Bronchus fibroblast of lung (primary cell): Measurements from ENCODE around the gene SEPTIN7. TPM values are rescaled to one million over a fixed set of nuclear protein-coding genes. Genes with fewer than 3 reads are reported as not detected.

Experiments used
- total RNA-seq: library from RNA; depleted of rRNA; stranded (reverse); fragments of >200 nt; gene quantifications from 2 replicates; pipeline ENCODE4 v1.2.3, GENCODE V29; 2015

The SEPTIN7 gene
- total RNA-seq = 91.7 and 147 TPM in 2 replicates

GRCh38 chr7:35800718-35801391, at the start of gene SEPTIN7:
Gene SEPTIN7 (plus strand): TSS chr7:35801057. CDS start chr7:35801210, 153 bp downstream.

Other genes starting within 250 kb of the SEPTIN7 start
- gene HERPUD2, start 105.9 kb upstream of the SEPTIN7 start, total RNA-seq = 16.6 and 22.1 TPM in 2 replicates